Measurements from ENCODE around the gene RFX3.

GRCh38 chr9:3455094-3455493 lies 70.7 kb downstream of the RFX3 start:
- TF ChIP-seq, protein P1, sequence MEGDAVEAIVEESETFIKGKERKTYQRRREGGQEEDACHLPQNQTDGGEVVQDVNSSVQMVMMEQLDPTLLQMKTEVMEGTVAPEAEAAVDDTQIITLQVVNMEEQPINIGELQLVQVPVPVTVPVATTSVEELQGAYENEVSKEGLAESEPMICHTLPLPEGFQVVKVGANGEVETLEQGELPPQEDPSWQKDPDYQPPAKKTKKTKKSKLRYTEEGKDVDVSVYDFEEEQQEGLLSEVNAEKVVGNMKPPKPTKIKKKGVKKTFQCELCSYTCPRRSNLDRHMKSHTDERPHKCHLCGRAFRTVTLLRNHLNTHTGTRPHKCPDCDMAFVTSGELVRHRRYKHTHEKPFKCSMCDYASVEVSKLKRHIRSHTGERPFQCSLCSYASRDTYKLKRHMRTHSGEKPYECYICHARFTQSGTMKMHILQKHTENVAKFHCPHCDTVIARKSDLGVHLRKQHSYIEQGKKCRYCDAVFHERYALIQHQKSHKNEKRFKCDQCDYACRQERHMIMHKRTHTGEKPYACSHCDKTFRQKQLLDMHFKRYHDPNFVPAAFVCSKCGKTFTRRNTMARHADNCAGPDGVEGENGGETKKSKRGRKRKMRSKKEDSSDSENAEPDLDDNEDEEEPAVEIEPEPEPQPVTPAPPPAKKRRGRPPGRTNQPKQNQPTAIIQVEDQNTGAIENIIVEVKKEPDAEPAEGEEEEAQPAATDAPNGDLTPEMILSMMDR (IDR thresholded peaks at IDR 0.05; ENCODE audit: borderline replicate concordance, extremely low read depth, low read length, poor library complexity, severe bottlenecking): no peak
- TF ChIP-seq EZH2 (IDR thresholded peaks at IDR 0.05; ENCODE audit: borderline replicate concordance, low read depth, low read length, severe bottlenecking): no peak
